ENCODE data around the gene GAS7. TPM values are rescaled to one million over a fixed set of nuclear protein-coding genes. Genes with fewer than 3 reads are reported as not detected.

The GAS7 gene
- total RNA-seq, 2 experiments from 2014 or later = 1.6 to 2.1 TPM

DNA sequence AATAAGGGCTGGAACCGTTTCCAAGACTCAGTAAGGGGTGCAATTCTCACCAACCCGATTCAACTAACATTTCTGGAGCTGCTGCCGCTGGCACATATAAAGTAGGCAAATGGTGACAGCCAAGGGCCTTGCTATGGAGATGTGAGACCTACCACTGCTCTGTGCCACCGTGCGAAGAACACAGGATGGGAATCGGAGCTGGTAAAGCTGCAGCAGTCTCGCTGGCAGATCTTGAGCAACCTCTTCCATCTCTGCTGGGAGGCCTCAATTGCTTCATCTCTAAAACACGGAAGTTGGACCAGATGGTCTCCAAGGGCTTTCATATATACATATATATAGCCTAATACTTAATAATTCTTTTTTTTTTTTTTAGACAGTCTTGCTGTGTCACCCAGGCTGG lies 164.4 kb downstream of the GAS7 start:
- no peak for ATAC-seq
- H3K9me3 Mint-ChIP-seq = no peaks in the 10 kb centered on the region
- POLR2A ChIA-PET = no interaction called here

GRCh38 chr17:10033449-10033848 lies 165.0 kb downstream of the GAS7 start:
- Mint-ChIP-seq H3K4me3 (no peak overlapping the region), H3K27me3 (no peaks in the 10 kb centered on the region), H3K27ac (no peak overlapping the region), H3K36me3 (ENCODE audit: low read depth) (no peaks in the 10 kb centered on the region), H3K9me3 (no peaks in the 10 kb centered on the region), H3K4me1 (ENCODE audit: low read depth) (no peaks in the 10 kb centered on the region)
- intact Hi-C loops (cut with micrococcal nuclease) = no loop called here
- ATAC-seq (no peak), DNase-seq (no peak)
- TF ChIP-seq CTCF (IDR thresholded peaks at IDR 0.05) = no peak
- CTCF ChIA-PET = interaction anchor here (1.9 kb wide), 1 partner anchor 193 kb away, joined by 6 read pairs; no protein-coding TSS in a partner anchor
- POLR2A ChIA-PET = no interaction called here

More for the DNA sequence above, 164.4 kb downstream of the GAS7 start:
- DNase-seq = no peak
- no peaks in the 10 kb centered on the region for H3K4me1 Mint-ChIP-seq (ENCODE audit: low read depth)
- no peak overlapping the region for H3K27ac Mint-ChIP-seq
- no peaks in the 10 kb centered on the region for H3K27me3 Mint-ChIP-seq
- no peaks in the 10 kb centered on the region for H3K36me3 Mint-ChIP-seq (ENCODE audit: low read depth)
- intact Hi-C loops (cut with micrococcal nuclease) = no loop called here
- H3K4me3 Mint-ChIP-seq = no peak overlapping the region
- no peak for TF ChIP-seq CTCF (IDR thresholded peaks at IDR 0.05)
- CTCF ChIA-PET = interaction anchor here (1.9 kb wide), 1 partner anchor 193 kb away, joined by 6 read pairs; no protein-coding TSS in a partner anchor

DNA sequence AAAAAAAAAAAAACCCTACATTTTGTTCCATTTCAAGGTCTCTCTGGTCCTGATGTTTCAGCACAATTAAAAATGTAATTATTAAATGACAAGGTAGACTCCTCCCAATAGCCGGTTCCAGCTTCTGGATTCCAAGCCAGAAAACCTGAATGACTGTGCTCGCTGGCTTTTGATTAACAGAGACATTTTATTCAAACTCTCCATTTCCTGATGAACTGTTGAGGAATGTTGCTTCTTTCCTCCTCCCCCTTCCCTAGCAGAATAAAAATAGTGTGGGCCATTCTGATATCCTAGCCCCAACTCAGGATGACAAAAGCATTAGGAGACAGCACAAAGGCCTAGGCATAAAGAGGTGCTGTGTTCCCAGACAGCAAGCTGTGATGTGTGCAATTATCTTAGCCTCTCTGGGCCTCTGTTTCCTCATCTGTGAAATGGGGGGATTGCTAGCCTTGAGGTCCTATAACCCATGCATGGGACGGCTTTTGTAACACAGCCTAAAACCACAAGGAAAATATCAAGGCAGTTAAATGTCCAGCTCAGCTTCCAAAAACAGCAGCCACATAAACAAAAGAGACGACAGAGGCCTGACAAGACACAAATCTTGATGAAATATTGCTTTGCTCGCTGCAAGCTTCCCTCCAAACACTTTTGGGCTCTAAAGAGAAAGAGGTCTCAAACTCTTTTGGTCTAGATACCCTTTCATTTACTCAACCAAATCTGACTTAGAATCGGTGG lies 166.1 kb downstream of the GAS7 start:
- intact Hi-C loops (cut with micrococcal nuclease) = no loop called here
- Mint-ChIP-seq H3K36me3 (ENCODE audit: low read depth) (no peaks in the 10 kb centered on the region), H3K9me3 (no peaks in the 10 kb centered on the region), H3K27ac (no peak overlapping the region), H3K27me3 (no peaks in the 10 kb centered on the region), H3K4me3 (no peak overlapping the region), H3K4me1 (ENCODE audit: low read depth) (no peaks in the 10 kb centered on the region)
- TF ChIP-seq CTCF (IDR thresholded peaks at IDR 0.05) = no peak
- ATAC-seq (no peak), DNase-seq (no peak)
- POLR2A ChIA-PET = no interaction called here
- CTCF ChIA-PET = no interaction called here

DNA sequence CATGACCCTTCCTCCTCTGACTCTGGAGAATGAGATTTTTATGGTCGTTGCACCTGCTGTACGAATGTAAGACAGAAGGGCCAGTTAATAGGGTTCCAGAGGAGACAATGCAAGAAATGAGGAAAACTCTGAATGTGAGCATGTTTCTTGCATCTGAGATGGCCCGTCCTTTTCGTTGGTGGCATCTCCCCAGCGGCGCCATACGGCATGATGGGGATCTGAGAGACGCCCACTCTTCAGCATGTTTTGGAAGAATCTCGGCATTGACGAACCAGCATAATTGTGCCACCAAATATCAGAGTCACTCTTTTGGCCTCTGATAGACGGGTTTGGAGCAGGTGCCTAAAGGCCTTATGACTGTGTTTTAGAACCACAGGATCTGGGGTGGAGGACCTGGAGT lies 166.8 kb downstream of the GAS7 start:
- ChIA-PET POLR2A (no interaction called here), CTCF (no interaction called here)
- no peaks in the 10 kb centered on the region for H3K36me3 Mint-ChIP-seq (ENCODE audit: low read depth)
- no peak overlapping the region for H3K27ac Mint-ChIP-seq
- H3K9me3 Mint-ChIP-seq = no peaks in the 10 kb centered on the region
- TF ChIP-seq CTCF (IDR thresholded peaks at IDR 0.05) = no peak
- H3K27me3 Mint-ChIP-seq = no peaks in the 10 kb centered on the region
- H3K4me1 Mint-ChIP-seq (ENCODE audit: low read depth) = no peaks in the 10 kb centered on the region
- no peak for ATAC-seq
- intact Hi-C loops (cut with micrococcal nuclease) = no loop called here
- no peak for DNase-seq
- H3K4me3 Mint-ChIP-seq = no peak overlapping the region

DNA sequence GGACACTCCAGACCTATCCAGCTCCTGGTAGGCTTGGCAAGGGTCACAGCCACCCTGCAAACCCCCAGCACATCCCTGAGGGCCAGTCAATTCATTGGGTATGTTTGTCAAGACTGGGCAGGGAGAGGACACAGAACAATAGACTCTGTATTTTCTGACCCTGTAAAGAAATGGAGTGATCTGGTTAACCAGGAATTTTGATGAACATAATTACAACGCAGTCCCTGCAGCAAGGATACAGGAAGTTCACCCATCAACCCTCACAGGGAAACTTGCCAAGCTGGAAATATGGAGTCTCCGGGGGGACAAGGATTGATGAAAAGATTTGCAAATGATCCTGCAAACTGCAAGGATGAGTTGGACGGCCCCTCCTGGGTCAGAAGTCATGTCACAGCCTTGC lies 167.3 kb downstream of the GAS7 start:
- no peaks in the 10 kb centered on the region for H3K27me3 Mint-ChIP-seq
- no peak for ATAC-seq
- no peak for TF ChIP-seq CTCF (IDR thresholded peaks at IDR 0.05)
- intact Hi-C loops (cut with micrococcal nuclease) = no loop called here
- DNase-seq = no peak
- no peak overlapping the region for H3K27ac Mint-ChIP-seq
- no peak overlapping the region for H3K4me3 Mint-ChIP-seq
- no peaks in the 10 kb centered on the region for H3K4me1 Mint-ChIP-seq (ENCODE audit: low read depth)
- no peaks in the 10 kb centered on the region for H3K36me3 Mint-ChIP-seq (ENCODE audit: low read depth)
- ChIA-PET POLR2A (no interaction called here), CTCF (no interaction called here)
- H3K9me3 Mint-ChIP-seq = no peaks in the 10 kb centered on the region
